Hematopoietic multipotent progenitor cell treated with erythropoietin and hydrocortisone succinate and interleukin-3 and kit ligand, for 6 days (in vitro differentiated cells): ENCODE data around the gene GPR21.
A peak's percentile ranks its signal among the peaks of the same experiment; 100 is the strongest.

Source experiments
- DNase-seq: peaks from one replicate; pipeline ENCODE4 v3.0.0-alpha.2; 2015

The GPR21 gene

DNA sequence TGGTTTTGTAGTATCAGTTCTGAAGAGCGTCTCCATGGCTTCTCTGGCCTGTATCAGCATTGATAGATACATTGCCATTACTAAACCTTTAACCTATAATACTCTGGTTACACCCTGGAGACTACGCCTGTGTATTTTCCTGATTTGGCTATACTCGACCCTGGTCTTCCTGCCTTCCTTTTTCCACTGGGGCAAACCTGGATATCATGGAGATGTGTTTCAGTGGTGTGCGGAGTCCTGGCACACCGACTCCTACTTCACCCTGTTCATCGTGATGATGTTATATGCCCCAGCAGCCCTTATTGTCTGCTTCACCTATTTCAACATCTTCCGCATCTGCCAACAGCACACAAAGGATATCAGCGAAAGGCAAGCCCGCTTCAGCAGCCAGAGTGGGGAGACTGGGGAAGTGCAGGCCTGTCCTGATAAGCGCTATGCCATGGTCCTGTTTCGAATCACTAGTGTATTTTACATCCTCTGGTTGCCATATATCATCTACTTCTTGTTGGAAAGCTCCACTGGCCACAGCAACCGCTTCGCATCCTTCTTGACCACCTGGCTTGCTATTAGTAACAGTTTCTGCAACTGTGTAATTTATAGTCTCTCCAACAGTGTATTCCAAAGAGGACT lies 1.5 kb downstream of the GPR21 start:
- peak; percentile 94 for DNase-seq

DNA sequence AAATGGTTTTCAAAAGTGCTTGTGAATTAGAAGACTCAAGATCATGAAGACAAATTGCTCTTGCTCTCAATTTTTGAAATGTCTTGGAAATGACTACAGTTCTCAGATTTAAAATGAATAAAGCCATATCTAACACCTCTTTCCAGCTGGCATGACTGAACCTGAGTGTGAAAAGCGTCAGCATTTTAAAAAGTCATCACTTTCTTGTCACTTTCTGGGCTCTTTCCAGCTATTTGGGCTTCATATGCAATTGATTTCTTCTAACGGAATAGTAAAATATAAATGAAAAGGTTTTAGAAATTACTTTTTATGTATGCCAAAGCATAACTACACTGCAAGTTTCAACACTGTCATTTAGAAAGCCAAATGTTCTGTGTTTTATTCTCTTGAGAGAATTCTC lies 2.3 kb downstream of the GPR21 start:
- DNase-seq = no peak

- DNase-seq = no peak
These were observed 3.6 kb downstream of the GPR21 start for GRCh38 chr9:123036893-123037545.

DNA sequence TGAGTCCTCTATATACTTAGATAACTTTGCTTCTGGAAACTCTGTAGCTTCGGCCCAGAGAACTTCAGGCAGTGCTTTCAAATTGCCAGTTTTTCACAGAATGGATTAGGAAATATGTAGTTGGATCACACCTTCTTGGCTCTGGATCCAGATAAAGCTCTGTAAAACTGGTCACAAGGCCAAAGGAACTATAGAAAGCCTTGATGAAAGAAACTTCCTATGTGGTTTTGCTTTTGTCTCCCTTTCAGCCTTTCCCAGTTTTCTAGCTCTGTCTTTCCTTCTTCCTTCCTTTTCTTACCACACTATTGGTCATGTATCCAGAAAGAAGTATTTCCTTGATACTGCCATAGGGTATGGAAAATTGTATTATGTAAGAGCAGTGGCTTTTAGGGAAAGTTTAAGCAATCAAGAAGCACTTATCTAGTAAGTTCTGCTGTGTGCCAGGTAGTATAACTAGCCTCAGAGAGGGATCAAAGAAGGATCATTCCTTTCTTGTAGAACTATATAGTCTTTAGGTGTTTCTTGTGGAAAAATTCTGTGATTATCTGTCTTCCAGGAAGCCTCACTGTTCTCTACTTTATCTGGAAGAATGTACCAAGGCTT lies 6.3 kb downstream of the GPR21 start:
- DNase-seq = no peak

GRCh38 chr9:123040801-123041200 lies 7.3 kb downstream of the GPR21 start:
- DNase-seq = no peak

GRCh38 chr9:123041489-123041888 lies 8.0 kb downstream of the GPR21 start:
- no peak for DNase-seq

- no peak for DNase-seq
These were observed 9.8 kb downstream of the GPR21 start for GRCh38 chr9:123043081-123043939.

- DNase-seq = no peak
These were observed 11.1 kb downstream of the GPR21 start for GRCh38 chr9:123044586-123044985.

DNA sequence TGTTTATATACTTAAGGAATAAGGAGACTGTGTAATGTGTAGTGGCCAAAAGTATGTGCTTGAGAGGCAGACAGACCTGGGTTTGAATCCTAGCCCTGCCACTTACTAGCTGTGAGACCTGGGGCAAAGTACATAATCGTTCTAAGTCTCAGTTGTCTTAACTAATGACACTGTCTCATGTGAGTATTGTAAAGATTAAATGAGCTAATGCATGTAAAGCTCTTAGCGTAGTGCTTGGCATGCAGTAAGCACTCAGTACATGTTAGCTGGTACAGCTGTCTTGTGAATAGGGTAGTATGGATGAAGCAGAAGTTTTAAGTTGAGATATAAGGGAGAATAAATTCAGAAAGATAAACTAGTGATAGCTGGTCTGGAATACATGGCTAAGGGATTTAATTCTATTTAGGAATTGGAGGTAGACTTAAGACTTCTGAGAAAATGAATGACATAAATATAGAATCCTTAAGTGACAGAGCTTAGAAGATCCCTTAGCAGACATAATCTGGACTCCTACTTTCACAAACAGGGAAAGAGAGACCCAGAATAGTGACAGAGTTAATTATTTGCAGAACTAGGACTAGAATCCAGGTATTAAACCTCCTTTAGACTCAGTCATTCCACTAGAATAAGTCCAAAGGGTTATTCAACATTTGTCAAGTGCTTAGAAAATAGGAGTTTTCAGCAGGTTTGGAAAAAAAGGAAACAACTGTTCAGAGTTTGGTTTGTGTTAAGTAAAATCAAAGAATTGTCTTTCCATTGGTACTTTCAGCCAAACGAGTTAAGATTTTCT lies 13.1 kb downstream of the GPR21 start:
- DNase-seq = no peak

- no peak for DNase-seq
These were observed 15.3 kb downstream of the GPR21 start for GRCh38 chr9:123048748-123049147.

- no peak for DNase-seq
These were observed 16.2 kb downstream of the GPR21 start for GRCh38 chr9:123049589-123050222.

GRCh38 chr9:123053046-123053445 lies 19.6 kb downstream of the GPR21 start:
- DNase-seq = no peak

- DNase-seq = no peak
These were observed 20.2 kb downstream of the GPR21 start for GRCh38 chr9:123053711-123054110.

DNA sequence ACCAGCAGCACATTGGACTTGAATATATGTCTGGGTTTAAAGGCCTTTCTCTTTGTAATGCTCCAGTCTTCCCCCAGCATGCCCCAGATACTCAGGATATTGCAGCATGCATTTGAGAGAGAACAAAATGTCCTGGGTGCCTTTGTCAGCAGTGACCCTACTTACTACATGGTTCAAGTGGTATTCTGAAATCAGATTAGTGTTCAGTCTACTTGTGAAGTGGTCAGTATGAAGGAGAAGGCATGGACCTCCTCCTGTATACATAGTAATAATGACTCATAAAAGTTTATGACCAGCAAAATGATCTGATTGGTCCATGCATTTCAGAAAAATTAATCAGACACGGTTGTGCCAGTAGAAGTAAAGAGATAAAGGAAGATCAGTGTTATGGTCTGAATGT lies 25.4 kb downstream of the GPR21 start:
- DNase-seq = no peak

GRCh38 chr9:123059472-123060220 lies 26.2 kb downstream of the GPR21 start:
- no peak for DNase-seq

DNA sequence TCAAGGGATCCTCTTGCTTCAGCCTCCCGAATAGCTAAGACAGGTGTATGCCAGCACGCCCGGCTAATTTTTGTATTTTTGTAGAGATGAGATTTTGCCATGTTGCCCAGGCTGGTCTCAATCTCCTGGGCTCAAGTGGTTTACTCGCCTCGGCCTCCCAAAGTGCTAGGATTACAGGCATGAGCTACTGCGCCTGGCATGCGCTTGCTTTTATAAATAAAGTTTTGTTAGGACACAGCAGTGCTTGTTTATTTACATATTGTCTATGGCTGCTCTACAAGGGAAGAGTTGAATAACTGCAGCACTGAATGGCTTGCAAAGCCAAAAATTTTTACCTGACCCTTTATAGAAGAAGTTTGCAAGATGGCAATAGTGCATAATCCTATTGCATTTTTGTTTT lies 27.7 kb downstream of the GPR21 start:
- no peak for DNase-seq

- DNase-seq = no peak
These were observed 29.1 kb downstream of the GPR21 start for GRCh38 chr9:123062351-123063176.

DNA sequence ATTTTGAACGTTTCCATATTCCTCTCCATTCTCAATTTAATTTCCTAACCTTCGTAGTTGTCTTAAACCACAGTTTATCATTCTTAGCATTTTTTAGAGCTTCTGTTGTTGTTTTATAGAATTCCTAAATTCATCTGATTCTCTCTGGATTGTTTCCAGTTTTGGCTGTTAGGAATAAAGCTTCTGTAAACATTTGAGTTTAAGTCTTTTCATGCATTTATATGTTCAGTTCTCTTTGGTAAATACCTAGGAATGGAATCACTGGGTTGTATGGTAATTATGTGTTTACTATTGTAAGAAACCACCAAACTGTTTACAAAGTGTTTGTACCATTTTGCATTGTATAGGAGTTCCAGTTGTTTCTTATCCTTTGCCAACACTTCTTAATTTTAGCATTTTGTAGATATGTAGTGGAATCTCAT lies 29.7 kb downstream of the GPR21 start:
- no peak for DNase-seq

DNA sequence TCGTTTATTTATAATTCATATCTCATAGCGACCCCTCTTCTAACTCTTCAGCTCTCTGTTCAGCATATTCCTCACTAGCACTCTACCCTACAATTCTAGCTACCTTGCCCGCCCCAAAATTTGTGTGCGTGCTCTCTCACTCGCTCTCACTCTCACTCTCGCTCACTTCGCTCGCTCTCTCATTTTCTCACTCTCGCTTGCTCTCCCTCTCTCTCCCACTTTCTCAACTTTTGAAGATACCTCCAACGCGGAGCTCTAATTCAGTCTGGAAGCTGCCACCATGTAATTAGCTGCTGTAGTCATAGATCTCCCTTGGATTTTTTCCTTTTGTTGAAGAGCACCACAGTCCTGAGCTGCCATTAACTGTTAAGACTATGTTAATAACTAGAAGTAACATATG lies 30.4 kb downstream of the GPR21 start:
- DNase-seq = no peak

DNA sequence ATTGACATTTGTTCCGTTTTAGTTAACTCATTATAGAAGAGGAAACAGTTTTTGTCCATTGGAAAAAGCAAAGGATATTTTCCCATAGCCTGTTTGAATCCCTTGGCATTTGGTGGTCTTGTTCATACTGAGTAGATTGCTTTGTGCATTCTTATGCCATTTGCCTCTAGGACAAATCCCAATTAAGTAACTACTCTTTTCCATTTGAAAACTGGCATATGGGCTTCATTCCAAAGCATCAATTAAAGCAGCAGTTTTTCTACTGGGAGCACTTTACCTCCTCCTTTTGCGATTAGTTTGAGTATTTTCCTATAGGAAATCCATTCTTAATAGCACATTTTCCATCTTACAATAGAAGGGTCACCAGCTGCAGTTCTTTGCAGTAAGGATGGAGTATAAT lies 31.2 kb downstream of the GPR21 start:
- no peak for DNase-seq

DNA sequence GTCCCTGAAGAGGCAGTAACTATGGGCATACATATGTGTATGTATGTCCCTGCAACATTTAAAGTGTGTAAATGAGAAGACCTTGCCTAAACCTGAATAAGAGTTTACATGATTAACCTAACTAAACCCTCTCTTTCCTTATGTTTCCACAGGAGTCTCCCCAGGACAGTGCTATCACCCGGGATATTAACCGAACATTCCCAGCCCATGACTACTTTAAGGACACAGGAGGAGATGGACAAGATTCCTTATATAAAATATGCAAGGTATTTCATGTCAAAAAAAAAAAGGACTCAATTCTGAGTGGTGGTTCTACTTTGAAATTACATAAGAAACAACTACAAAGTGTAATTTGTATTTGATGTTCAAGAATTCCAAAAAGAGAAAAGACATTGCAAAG lies 31.7 kb downstream of the GPR21 start:
- DNase-seq = no peak
